ENCODE measurements around the gene PPP2R2B. TPM values are rescaled to one million over a fixed set of nuclear protein-coding genes. Genes with fewer than 3 reads are reported as not detected.
A peak's percentile ranks its signal among the peaks of the same experiment; 100 is the strongest.

Gene PPP2R2B
- total and polyA plus RNA-seq, 11 donors: 0.03 to 2.9 (median 0.30) TPM; not detected in 1

GRCh38 chr5:146549615-146550014 lies 328.9 kb downstream of the PPP2R2B start:
- Histone ChIP-seq H3K4me1 (no peaks in the 10 kb centered on the region), H3K27me3 (peaks cover 0 to 10% (median 0%) of the 10 kb centered on the region in 9 donors), H3K9me3 (no peaks in the 10 kb centered on the region), H3K4me3 (no peak overlapping the region), H3K27ac (no peak overlapping the region), H3K36me3 (no peaks in the 10 kb centered on the region)
- DNase-seq (no peak), ATAC-seq (no peak)
- intact Hi-C loops (cut with DNase I): no loop called here
- TF ChIP-seq CTCF (IDR thresholded peaks at IDR 0.05) (no peak), POLR2A (IDR thresholded peaks at IDR 0.05) (no peak)

GRCh38 chr5:146548781-146549449 lies 329.6 kb downstream of the PPP2R2B start:
- intact Hi-C loops (cut with DNase I): no loop called here
- 45 to 55% (median 46%) methylated on average over 2 of the region's 2 CpGs for WGBS, 4 donors
- Histone ChIP-seq H3K27ac (no peak overlapping the region), H3K36me3 (no peaks in the 10 kb centered on the region), H3K4me3 (no peak overlapping the region), H3K9me3 (no peaks in the 10 kb centered on the region), H3K4me1 (no peaks in the 10 kb centered on the region), H3K27me3 (peaks cover 0 to 10% (median 0%) of the 10 kb centered on the region in 9 donors)
- no peak for ATAC-seq
- DNase-seq: no peak
- TF ChIP-seq CTCF (IDR thresholded peaks at IDR 0.05) (no peak), POLR2A (IDR thresholded peaks at IDR 0.05) (no peak)

GRCh38 chr5:146544232-146544631 lies 334.3 kb downstream of the PPP2R2B start:
- Histone ChIP-seq H3K27ac (no peak overlapping the region), H3K4me1 (peaks cover 0 to 8% (median 0%) of the 10 kb centered on the region in 12 donors), H3K9me3 (no peaks in the 10 kb centered on the region), H3K4me3 (no peak overlapping the region), H3K36me3 (no peaks in the 10 kb centered on the region), H3K27me3 (peaks cover 0 to 4% (median 0%) of the 10 kb centered on the region in 9 donors)
- intact Hi-C loops (cut with DNase I): loop anchor here in 7 of 10 donors (5.0 kb wide), 2 partner anchors 423 to 643 kb away; no protein-coding TSS in a partner anchor
- no peak for ATAC-seq
- TF ChIP-seq POLR2A (IDR thresholded peaks at IDR 0.05): no peak
- TF ChIP-seq CTCF (IDR thresholded peaks at IDR 0.05): no peak
- DNase-seq: no peak

GRCh38 chr5:146541958-146542849 lies 336.4 kb downstream of the PPP2R2B start:
- DNase-seq (peak; percentile 51 to 76 (median 59)), ATAC-seq (peak in 3 of 4 donors; percentile 73 to 87 (median 86))
- Histone ChIP-seq H3K4me3 (no peak overlapping the region), H3K27me3 (peaks cover 0 to 4% (median 0%) of the 10 kb centered on the region in 9 donors), H3K27ac (no peak overlapping the region), H3K36me3 (no peaks in the 10 kb centered on the region), H3K9me3 (no peaks in the 10 kb centered on the region), H3K4me1 (peaks cover 0 to 8% (median 0%) of the 10 kb centered on the region in 12 donors)
- peak; percentile 60 to 81 (median 74) for TF ChIP-seq CTCF (IDR thresholded peaks at IDR 0.05)
- no peak for TF ChIP-seq POLR2A (IDR thresholded peaks at IDR 0.05)
- intact Hi-C loops (cut with DNase I): loop anchor here (1.0 to 5.0 kb wide), 6 partner anchors 423 to 645 kb away; no protein-coding TSS in a partner anchor
- 27 to 32% (median 29%) methylated on average over 16 of the region's 16 CpGs for WGBS, 4 donors

All from heart left ventricle (tissue), 16 donors.